SK-N-SH (cell line): Measurements from ENCODE around the gene ITGBL1. TPM values are rescaled to one million over a fixed set of nuclear protein-coding genes. Genes with fewer than 3 reads are reported as not detected.

ENCODE experiments used
- CTCF ChIA-PET: fragments of 300-600, 350-600 bp; formaldehyde crosslinking; extraction: SDS; loops from one replicate; lab custom pipeline; 2021; lab: Yijun Ruan, JAX
- POLR2A ChIA-PET: fragments of 350-600 bp; sonication (Branson Sonifier 250); formaldehyde crosslinking; extraction: SDS; loops from one replicate; lab custom pipeline; 2020; ENCODE audit warnings: antibody characterized with exemption, inconsistent platforms; lab: Yijun Ruan, JAX
- DNase-seq: peaks from one replicate; pipeline ENCODE4 v3.0.0; 2012
- H2AFZ ChIP-seq: fragments of 200-600 bp; sonication (generic); 2 replicates; pipeline ENCODE4 v1.8.1; 2016; ENCODE audit warnings: antibody characterized with exemption, mild to moderate bottlenecking, low read depth
- H3F3A ChIP-seq: fragments of 200-600 bp; sonication (generic); replicated peaks from 2 replicates; pipeline ENCODE3; 2016; ENCODE audit warnings: antibody characterized with exemption, mild to moderate bottlenecking; ENCODE audit not compliant: insufficient read depth
- H3K27ac ChIP-seq, 2 experiments: fragments of 200-500 bp in 1 of 2; fragments of 200-600 bp in 1 of 2; sonication (Bioruptor generic) in 1 of 2; sonication (generic), shearing (Covaris generic) in 1 of 2; 2 replicates each; pipeline versions ENCODE4 v1.5.1 to v1.6.1; 2014 to 2016; ENCODE audit warnings: low read depth in 2 of 2, inconsistent platforms in 1 of 2, low read length in 1 of 2, mild to moderate bottlenecking in 1 of 2, mixed read lengths in 1 of 2
- H3K27me3 ChIP-seq: fragments of 200-600 bp; sonication (generic), shearing (Covaris generic); 2 replicates; pipeline ENCODE4 v1.6.1; 2016; ENCODE audit warnings: mixed run types; ENCODE audit not compliant: insufficient read depth
- H3K36me3 ChIP-seq, 2 experiments: fragments of 200-500 bp in 1 of 2; fragments of 200-600 bp in 1 of 2; sonication (Bioruptor generic) in 1 of 2; sonication (generic) in 1 of 2; replicated peaks in 1 of 2; 2 replicates each; pipeline versions ENCODE3 to v1.5.1; 2014 to 2016; ENCODE audit warnings: low read length in 1 of 2, mild to moderate bottlenecking in 1 of 2; ENCODE audit not compliant: insufficient read depth in 2 of 2, control insufficient read depth in 1 of 2
- H3K4me1 ChIP-seq, 2 experiments: fragments of 200-500 bp in 1 of 2; fragments of 200-600 bp in 1 of 2; sonication (Bioruptor generic) in 1 of 2; sonication (generic), shearing (Covaris generic) in 1 of 2; 2 replicates each; pipeline versions ENCODE4 v1.5.1 to v1.6.1; 2014 to 2016; ENCODE audit warnings: low read depth in 1 of 2, low read length in 1 of 2, mixed run types in 1 of 2; ENCODE audit not compliant: insufficient read depth in 2 of 2, control insufficient read depth in 1 of 2
- H3K4me2 ChIP-seq: fragments of 200-600 bp; sonication (generic), shearing (Covaris generic); 2 replicates; pipeline ENCODE4 v1.6.1; 2017; ENCODE audit warnings: mixed run types
- H3K4me3 ChIP-seq, 2 experiments: fragments of 200-500 bp in 1 of 2; fragments of 200-600 bp in 1 of 2; sonication (Bioruptor generic) in 1 of 2; sonication (generic), shearing (Covaris generic) in 1 of 2; 2 replicates each; pipeline versions ENCODE4 v1.5.1 to v1.8.1; 2014 to 2016; ENCODE audit warnings: low read depth in 2 of 2, inconsistent platforms in 1 of 2, low read length in 1 of 2, mild to moderate bottlenecking in 1 of 2, mixed read lengths in 1 of 2, moderate library complexity in 1 of 2
- H3K79me2 ChIP-seq: fragments of 200-600 bp; sonication (generic); 2 replicates; pipeline ENCODE4 v1.8.1; 2017; ENCODE audit warnings: mild to moderate bottlenecking; ENCODE audit not compliant: insufficient read depth
- H3K9ac ChIP-seq: fragments of 200-600 bp; sonication (generic); 2 replicates; pipeline ENCODE4 v1.6.1; 2017; ENCODE audit warnings: mixed run types
- H3K9me2 ChIP-seq: fragments of 200-600 bp; sonication (generic); 2 replicates; pipeline ENCODE4 v1.6.1; 2017; ENCODE audit warnings: mixed run types
- H3K9me3 ChIP-seq: fragments of 200-600 bp; sonication (generic); 2 replicates; pipeline ENCODE4 v1.6.1; 2017; ENCODE audit warnings: mixed run types, mild to moderate bottlenecking, moderate library complexity
- H4K20me1 ChIP-seq: fragments of 200-600 bp; sonication (generic); 2 replicates; pipeline ENCODE4 v1.6.1; 2017; ENCODE audit warnings: mild to moderate bottlenecking, mixed run types; ENCODE audit not compliant: insufficient read depth
- CHD2 ChIP-seq: fragments of 150-350 bp; IDR thresholded peaks from 2 replicates; pipeline ENCODE4 v1.6.1; 2018; ENCODE audit warnings: low read length; ENCODE audit not compliant: partially characterized antibody
- EZH2phosphoT487 ChIP-seq: fragments of 200-600 bp; sonication (generic); IDR thresholded peaks from 2 replicates; pipeline ENCODE4 v1.6.1; 2017; ENCODE audit warnings: low read depth, mixed run types, mild to moderate bottlenecking, antibody characterized with exemption, moderate library complexity, borderline replicate concordance
- FOSL2 ChIP-seq: IDR thresholded peaks from 2 replicates; pipeline ENCODE4 v1.4.0; 2012; ENCODE audit warnings: low read depth, mild to moderate bottlenecking, moderate library complexity, borderline replicate concordance
- FOXJ3 ChIP-seq: sonication (generic); formaldehyde crosslinking; IDR thresholded peaks from 2 replicates; pipeline ENCODE4 v1.5.1; 2020; ENCODE audit warnings: mild to moderate bottlenecking, missing genetic modification reagents
- JUND ChIP-seq: IDR thresholded peaks from 2 replicates; pipeline ENCODE4 v1.4.0; 2012
- MEF2A ChIP-seq: IDR thresholded peaks from 2 replicates; pipeline ENCODE4 v1.4.0; 2012; ENCODE audit warnings: low read depth, borderline replicate concordance
- MXI1 ChIP-seq: IDR thresholded peaks from 2 replicates; pipeline ENCODE4 v1.6.1; 2012; ENCODE audit warnings: mild to moderate bottlenecking, low read depth, low read length, improper control_type of control experiment
- NFIC ChIP-seq: IDR thresholded peaks from 2 replicates; pipeline ENCODE4 v1.4.0; 2012; ENCODE audit warnings: borderline replicate concordance
- NRF1 ChIP-seq: IDR thresholded peaks from 2 replicates; pipeline ENCODE4 v1.6.1; 2012; ENCODE audit warnings: low read depth, mild to moderate bottlenecking, low read length
- REST ChIP-seq: IDR thresholded peaks from 2 replicates; pipeline ENCODE4 v1.6.1; 2012; ENCODE audit warnings: mild to moderate bottlenecking, low read depth, low read length, moderate library complexity
- TCF12 ChIP-seq: IDR thresholded peaks from 2 replicates; pipeline ENCODE4 v1.4.0; 2012
- TEAD4 ChIP-seq: IDR thresholded peaks from 2 replicates; pipeline ENCODE4 v1.4.0; 2012; ENCODE audit warnings: mild to moderate bottlenecking, borderline replicate concordance; ENCODE audit not compliant: insufficient read depth
- YY1 ChIP-seq: IDR thresholded peaks from 2 replicates; pipeline ENCODE4 v1.4.0; 2012; ENCODE audit warnings: low read depth, mild to moderate bottlenecking
- ZBTB33 ChIP-seq: IDR thresholded peaks from 2 replicates; pipeline ENCODE4 v1.4.0; 2012; ENCODE audit warnings: low read depth, borderline replicate concordance
- whole genome bisulfite sequencing: methylation state at CpG from one replicate; pipeline ENCODE4 v1.1.6; 2017; ENCODE audit warnings: low lambda C conversion rate; 5-methylcytosine and 5-hydroxymethylcytosine counted together
- polyA plus RNA-seq, 3 experiments: library from polyadenylated mRNA; depleted of rRNA; stranded (reverse); fragments of >200 nt; gene quantifications; 2 replicates each; pipeline ENCODE4 v1.2.3, GENCODE V29; 2012
- TF ChIP-seq, protein P1 (sequence below): IDR thresholded peaks from 2 replicates; pipeline ENCODE4 v1.4.0; 2012; ENCODE audit warnings: low read depth

Gene ITGBL1
- polyA plus RNA-seq, 1 of the 3 experiments (the other 2 are of a cell fraction): 78.7 TPM

GRCh38 chr13:101529422-101529821, 76.9 kb downstream of the ITGBL1 start:
- Histone ChIP-seq H3K9me2 (no peaks in the 10 kb centered on the region), H2AFZ (no peak overlapping the region), H3K4me2 (no peak overlapping the region), H3K27me3 (no peaks in the 10 kb centered on the region), H3K9ac (no peak overlapping the region), H4K20me1 (no peaks in the 10 kb centered on the region; the same call in 1 of the 2 replicates), H3K79me2 (peaks cover 86% of the 10 kb centered on the region), H3F3A (peaks cover 41% of the 10 kb centered on the region), H3K36me3 (peaks cover 0 to 19% of the 10 kb centered on the region in 2 experiments), H3K27ac (0 out of 4 replicates have a peak overlapping the region, but pooled peaks of 1 of the 2 experiments have one; percentile 2), H3K9me3 (no peaks in the 10 kb centered on the region), H3K4me1 (peaks cover 0 to 15% of the 10 kb centered on the region in 2 experiments; a peak in 2 of 4 replicates), H3K4me3 (no peak overlapping the region)
- TF ChIP-seq ZBTB33 (no peak), MEF2A (no peak), NFIC (peak; percentile 48; the same call in 1 of the 2 replicates), TEAD4 (no peak), REST (no peak), NRF1 (no peak), YY1 (no peak), FOSL2 (no peak), TCF12 (0 out of 2 replicates have a peak, but pooled peaks have one; percentile 7), MXI1 (no peak), EZH2phosphoT487 (no peak), JUND (0 out of 2 replicates have a peak, but pooled peaks have one; percentile 18), CHD2 (no peak), FOXJ3 (CRISPR knock-in tag) (no peak)
- TF ChIP-seq, protein P1, sequence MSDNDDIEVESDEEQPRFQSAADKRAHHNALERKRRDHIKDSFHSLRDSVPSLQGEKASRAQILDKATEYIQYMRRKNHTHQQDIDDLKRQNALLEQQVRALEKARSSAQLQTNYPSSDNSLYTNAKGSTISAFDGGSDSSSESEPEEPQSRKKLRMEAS: no peak
- DNase-seq: no peak
- POLR2A ChIA-PET: no interaction called here
- CTCF ChIA-PET: no interaction called here
- WGBS: 65% methylated on average over 4 of the region's 4 CpGs
